HepG2 (cell line): ENCODE data around the gene RHBDL1. TPM values are rescaled to one million over a fixed set of nuclear protein-coding genes. Genes with fewer than 3 reads are reported as not detected.

Experiments
- SKIL ChIP-seq: sonication (generic); formaldehyde crosslinking; IDR thresholded peaks from 2 replicates; pipeline ENCODE4 v1.8.0; 2022; ENCODE audit warnings: missing genetic modification reagents, mild to moderate bottlenecking, moderate library complexity, borderline replicate concordance
- ZFP36L2 ChIP-seq: sonication (generic); formaldehyde crosslinking; IDR thresholded peaks from 2 replicates; pipeline ENCODE4 v1.4.0; 2020; ENCODE audit warnings: missing genetic modification reagents
- ZNF276 ChIP-seq: sonication (generic); formaldehyde crosslinking; IDR thresholded peaks from 2 replicates; pipeline ENCODE4 v1.4.0; 2020; ENCODE audit warnings: mild to moderate bottlenecking, low read depth, missing genetic modification reagents
- ZNF318 ChIP-seq: sonication (generic); formaldehyde crosslinking; IDR thresholded peaks from 2 replicates; pipeline ENCODE4 v1.4.0; 2020; ENCODE audit warnings: mild to moderate bottlenecking, missing genetic modification reagents
- ZNF674 ChIP-seq: sonication (generic); formaldehyde crosslinking; IDR thresholded peaks from 2 replicates; pipeline ENCODE4 v1.5.0; 2020; ENCODE audit warnings: low read depth, mild to moderate bottlenecking, missing genetic modification reagents
- polyA plus RNA-seq, 8 experiments: library from polyadenylated mRNA; depleted of rRNA in 3 of 8; stranded (reverse) in 7 of 8; unstranded in 1 of 8; fragments of >200 nt; fragmentation: Illumina TruSeq in 4 of 8; extraction: Trizol in 4 of 8; gene quantifications; 2 replicates each; pipeline versions ENCODE4 v1.2.1 to v1.2.3, GENCODE V29; 2011 to 2016; ENCODE audit warnings: low read depth in 4 of 8, missing spikeins in 1 of 8, mixed read lengths in 1 of 8; ENCODE audit not compliant: insufficient read depth in 1 of 8
- total RNA-seq, 5 experiments: library from RNA; depleted of rRNA; stranded (reverse); fragments of >200 nt; fragmentation: Illumina TruSeq; extraction: Trizol; gene quantifications; 2 replicates each; pipeline ENCODE4 v1.2.3, GENCODE V29; 2016; ENCODE audit warnings: low read depth in 1 of 5
- TF ChIP-seq, protein P1 (sequence below): IDR thresholded peaks from 2 replicates; pipeline ENCODE4 v1.6.1; 2016; ENCODE audit warnings: mild to moderate bottlenecking
- TF ChIP-seq, protein P2 (sequence below): sonication (generic); formaldehyde crosslinking; IDR thresholded peaks from 2 replicates; pipeline ENCODE4 v1.4.0; 2020; ENCODE audit warnings: mild to moderate bottlenecking, missing genetic modification reagents
- TF ChIP-seq, protein P3 (sequence below): sonication (generic); formaldehyde crosslinking; IDR thresholded peaks from 2 replicates; pipeline ENCODE4 v1.4.0; 2020; ENCODE audit warnings: missing genetic modification reagents

The RHBDL1 gene
- total and polyA plus RNA-seq, 2 of the 13 experiments (the other 11 are each of a cell fraction or from before 2014, with no cell fraction given): 1.8 to 3.8 TPM

DNA sequence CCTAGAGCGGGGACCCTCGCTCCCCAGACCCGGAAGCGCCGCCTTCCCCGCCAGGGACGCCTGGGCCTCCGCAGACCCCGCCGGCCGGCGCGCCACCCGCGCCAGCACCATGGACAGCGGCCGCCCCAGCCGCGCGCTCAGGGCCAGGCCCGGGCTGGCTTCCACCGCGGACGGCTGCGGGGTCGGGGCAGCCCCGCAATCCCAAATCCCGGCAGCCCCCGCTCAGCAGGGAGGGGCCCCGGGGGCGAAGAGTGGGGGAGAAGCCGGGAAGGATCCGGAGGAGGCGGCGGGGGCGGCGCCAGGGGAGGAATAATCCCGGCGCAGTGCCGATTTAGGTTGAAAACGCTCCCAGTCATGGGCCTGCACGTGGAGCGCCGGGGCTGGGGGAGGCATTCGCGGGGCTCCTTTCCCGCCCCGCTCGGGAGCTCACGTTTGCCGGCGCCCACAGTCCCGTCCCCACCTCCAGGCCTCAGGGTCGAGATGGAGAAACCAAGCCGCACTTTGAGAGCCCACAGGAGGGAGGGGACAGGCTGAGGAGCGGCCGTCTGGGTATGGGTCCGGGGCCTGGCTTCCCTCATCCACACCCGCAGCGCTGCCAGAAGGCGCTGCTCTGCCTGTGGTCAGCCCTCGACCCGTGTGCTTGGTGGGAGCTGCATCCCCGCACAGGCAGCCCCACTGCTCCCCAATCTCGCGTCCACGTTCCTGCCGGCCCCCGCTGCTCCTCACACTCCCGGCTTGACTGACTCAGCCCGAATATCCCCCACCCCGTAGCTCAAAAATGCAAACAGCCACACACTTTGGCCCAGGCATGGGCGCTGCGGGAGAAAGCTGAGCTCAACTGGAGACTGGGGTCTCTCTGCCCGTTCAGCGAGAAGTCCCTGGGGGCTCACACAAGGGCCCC lies 25.5 kb downstream of the RHBDL1 start (continued):
- TF ChIP-seq ZNF276 (CRISPR knock-in tag) (peak; percentile 40; the same call in 1 of the 2 replicates), SKIL (CRISPR knock-in tag) (no peak), ZNF674 (CRISPR knock-in tag) (no peak), ZNF318 (no peak), ZFP36L2 (CRISPR knock-in tag) (no peak)
- TF ChIP-seq, protein P1, sequence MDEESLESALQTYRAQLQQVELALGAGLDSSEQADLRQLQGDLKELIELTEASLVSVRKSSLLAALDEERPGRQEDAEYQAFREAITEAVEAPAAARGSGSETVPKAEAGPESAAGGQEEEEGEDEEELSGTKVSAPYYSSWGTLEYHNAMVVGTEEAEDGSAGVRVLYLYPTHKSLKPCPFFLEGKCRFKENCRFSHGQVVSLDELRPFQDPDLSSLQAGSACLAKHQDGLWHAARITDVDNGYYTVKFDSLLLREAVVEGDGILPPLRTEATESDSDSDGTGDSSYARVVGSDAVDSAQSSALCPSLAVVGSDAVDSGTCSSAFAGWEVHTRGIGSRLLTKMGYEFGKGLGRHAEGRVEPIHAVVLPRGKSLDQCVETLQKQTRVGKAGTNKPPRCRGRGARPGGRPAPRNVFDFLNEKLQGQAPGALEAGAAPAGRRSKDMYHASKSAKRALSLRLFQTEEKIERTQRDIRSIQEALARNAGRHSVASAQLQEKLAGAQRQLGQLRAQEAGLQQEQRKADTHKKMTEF: no peak
- TF ChIP-seq, protein P2, sequence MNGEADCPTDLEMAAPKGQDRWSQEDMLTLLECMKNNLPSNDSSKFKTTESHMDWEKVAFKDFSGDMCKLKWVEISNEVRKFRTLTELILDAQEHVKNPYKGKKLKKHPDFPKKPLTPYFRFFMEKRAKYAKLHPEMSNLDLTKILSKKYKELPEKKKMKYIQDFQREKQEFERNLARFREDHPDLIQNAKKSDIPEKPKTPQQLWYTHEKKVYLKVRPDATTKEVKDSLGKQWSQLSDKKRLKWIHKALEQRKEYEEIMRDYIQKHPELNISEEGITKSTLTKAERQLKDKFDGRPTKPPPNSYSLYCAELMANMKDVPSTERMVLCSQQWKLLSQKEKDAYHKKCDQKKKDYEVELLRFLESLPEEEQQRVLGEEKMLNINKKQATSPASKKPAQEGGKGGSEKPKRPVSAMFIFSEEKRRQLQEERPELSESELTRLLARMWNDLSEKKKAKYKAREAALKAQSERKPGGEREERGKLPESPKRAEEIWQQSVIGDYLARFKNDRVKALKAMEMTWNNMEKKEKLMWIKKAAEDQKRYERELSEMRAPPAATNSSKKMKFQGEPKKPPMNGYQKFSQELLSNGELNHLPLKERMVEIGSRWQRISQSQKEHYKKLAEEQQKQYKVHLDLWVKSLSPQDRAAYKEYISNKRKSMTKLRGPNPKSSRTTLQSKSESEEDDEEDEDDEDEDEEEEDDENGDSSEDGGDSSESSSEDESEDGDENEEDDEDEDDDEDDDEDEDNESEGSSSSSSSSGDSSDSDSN: no peak
- TF ChIP-seq, protein P3, sequence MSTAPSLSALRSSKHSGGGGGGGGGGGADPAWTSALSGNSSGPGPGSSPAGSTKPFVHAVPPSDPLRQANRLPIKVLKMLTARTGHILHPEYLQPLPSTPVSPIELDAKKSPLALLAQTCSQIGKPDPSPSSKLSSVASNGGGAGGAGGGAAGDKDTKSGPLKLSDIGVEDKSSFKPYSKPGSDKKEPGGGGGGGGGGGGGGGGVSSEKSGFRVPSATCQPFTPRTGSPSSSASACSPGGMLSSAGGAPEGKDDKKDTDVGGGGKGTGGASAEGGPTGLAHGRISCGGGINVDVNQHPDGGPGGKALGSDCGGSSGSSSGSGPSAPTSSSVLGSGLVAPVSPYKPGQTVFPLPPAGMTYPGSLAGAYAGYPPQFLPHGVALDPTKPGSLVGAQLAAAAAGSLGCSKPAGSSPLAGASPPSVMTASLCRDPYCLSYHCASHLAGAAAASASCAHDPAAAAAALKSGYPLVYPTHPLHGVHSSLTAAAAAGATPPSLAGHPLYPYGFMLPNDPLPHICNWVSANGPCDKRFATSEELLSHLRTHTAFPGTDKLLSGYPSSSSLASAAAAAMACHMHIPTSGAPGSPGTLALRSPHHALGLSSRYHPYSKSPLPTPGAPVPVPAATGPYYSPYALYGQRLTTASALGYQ: 0 out of 2 replicates have a peak, but pooled peaks have one; percentile 45
